ENCODE measurements around the gene SLC22A9. TPM values are rescaled to one million over a fixed set of nuclear protein-coding genes. Genes with fewer than 3 reads are reported as not detected.
"Not testable (repeated sequence)": the region's sequence is repeated elsewhere in the genome, so short reads cannot be mapped to it uniquely, and the experiment has no call there.

The SLC22A9 gene
- polyA plus RNA-seq, 2 donors = not detected

DNA sequence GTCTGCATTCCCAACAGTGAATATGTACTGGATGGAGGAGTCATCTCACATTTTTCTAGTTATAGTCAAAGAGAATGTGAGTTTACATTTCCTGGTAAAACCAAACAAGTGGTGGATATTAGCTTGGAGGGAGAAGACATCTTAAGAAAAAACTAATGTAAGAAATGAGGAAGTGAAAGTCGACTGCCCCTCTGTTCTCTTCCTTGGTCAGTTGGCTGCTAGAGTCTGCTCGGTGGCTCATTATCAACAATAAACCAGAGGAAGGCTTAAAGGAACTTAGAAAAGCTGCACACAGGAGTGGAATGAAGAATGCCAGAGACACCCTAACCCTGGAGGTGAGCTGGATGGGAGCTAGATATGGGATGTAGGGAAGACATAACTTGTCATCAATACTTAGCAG, 5.8 kb downstream of the SLC22A9 start:
- no peaks in the 10 kb centered on the region for H3K4me1 ChIP-seq (ENCODE audit: control insufficient read depth in 2 of 2, insufficient read depth in 2 of 2, low read length in 1 of 2)
- H3K27me3 ChIP-seq (ENCODE audit: control insufficient read depth in 1 of 2, insufficient read depth in 2 of 2, low read length in 2 of 2) = no peaks in the 10 kb centered on the region
- 42 to 47% methylated on average over 2 of the region's 2 CpGs for WGBS, 2 donors
- H3K9me3 ChIP-seq (ENCODE audit: control insufficient read depth in 2 of 2, insufficient read depth in 1 of 2, low read depth in 1 of 2, low read length in 1 of 2) = no peaks in the 10 kb centered on the region
- H3K27ac ChIP-seq (ENCODE audit: low read depth in 2 of 2, low read length in 1 of 2) = no peak overlapping the region
- H3K4me3 ChIP-seq (ENCODE audit: low read depth in 1 of 2, low read length in 2 of 2) = no peak overlapping the region
- no peaks in the 10 kb centered on the region for H3K36me3 ChIP-seq (ENCODE audit: control insufficient read depth in 2 of 2, insufficient read depth in 2 of 2, low read length in 1 of 2)

DNA sequence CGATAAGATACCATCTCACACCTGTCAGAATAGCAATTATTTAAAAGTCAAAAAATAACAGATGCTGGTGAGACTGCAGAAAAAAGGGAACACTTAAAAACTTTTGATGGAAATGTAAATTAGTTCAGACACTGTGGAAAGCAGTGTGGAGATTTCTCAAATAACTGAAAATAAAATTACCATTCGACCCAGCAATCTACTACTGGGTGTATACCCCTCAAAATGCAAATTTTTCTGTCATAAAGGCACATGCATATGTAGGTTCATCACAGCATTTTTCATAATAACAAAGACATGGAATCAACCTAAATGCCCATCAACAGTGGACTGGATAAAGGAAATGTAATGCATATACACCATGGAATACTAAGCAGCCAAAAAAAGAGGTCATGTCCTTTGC, 10.5 kb downstream of the SLC22A9 start:
- H3K36me3 ChIP-seq (ENCODE audit: control insufficient read depth in 2 of 2, insufficient read depth in 2 of 2, low read length in 1 of 2) = no peaks in the 10 kb centered on the region
- H3K4me3 ChIP-seq (ENCODE audit: low read depth in 1 of 2, low read length in 2 of 2) = no peak overlapping the region
- H3K27ac ChIP-seq (ENCODE audit: low read depth in 2 of 2, low read length in 1 of 2) = no peak overlapping the region
- 46 to 61% methylated on average over 2 of the region's 2 CpGs for WGBS, 2 donors
- H3K27me3 ChIP-seq (ENCODE audit: control insufficient read depth in 1 of 2, insufficient read depth in 2 of 2, low read length in 2 of 2) = peaks cover 0 to 2% of the 10 kb centered on the region in 2 donors
- H3K9me3 ChIP-seq (ENCODE audit: control insufficient read depth in 2 of 2, insufficient read depth in 1 of 2, low read depth in 1 of 2, low read length in 1 of 2) = no peaks in the 10 kb centered on the region
- no peaks in the 10 kb centered on the region for H3K4me1 ChIP-seq (ENCODE audit: control insufficient read depth in 2 of 2, insufficient read depth in 2 of 2, low read length in 1 of 2)

DNA sequence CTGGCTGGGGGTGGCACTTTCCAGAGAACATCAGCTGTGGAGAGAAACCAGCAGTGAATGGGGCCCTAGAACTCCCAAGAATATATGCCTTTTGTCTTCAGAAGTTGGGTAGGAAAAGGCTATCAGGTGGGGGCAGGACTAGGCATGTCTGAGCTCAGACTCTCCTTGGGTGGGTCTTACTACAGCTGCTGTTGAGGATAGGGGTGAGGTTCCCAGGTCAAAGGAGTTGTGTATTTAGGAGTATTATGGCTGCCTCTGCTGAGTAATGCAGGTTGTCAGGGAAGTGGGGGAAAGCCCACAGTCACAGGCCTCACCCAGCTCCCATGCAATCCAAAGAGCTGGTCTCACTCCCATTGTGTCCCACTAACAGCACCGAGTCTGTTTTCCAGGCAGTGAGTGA, 26.1 kb downstream of the SLC22A9 start:
- peak overlapping the region in 1 of 2 donors; percentile 42 for H3K27ac ChIP-seq (ENCODE audit: low read depth in 2 of 2, low read length in 1 of 2)
- peaks cover 0 to 2% of the 10 kb centered on the region in 2 donors for H3K4me1 ChIP-seq (ENCODE audit: control insufficient read depth in 2 of 2, insufficient read depth in 2 of 2, low read length in 1 of 2)
- no peaks in the 10 kb centered on the region for H3K36me3 ChIP-seq (ENCODE audit: control insufficient read depth in 2 of 2, insufficient read depth in 2 of 2, low read length in 1 of 2)
- H3K27me3 ChIP-seq (ENCODE audit: control insufficient read depth in 1 of 2, insufficient read depth in 2 of 2, low read length in 2 of 2) = no peaks in the 10 kb centered on the region
- 63 to 65% methylated on average over 1 of the region's 1 CpG for WGBS, 2 donors
- no peaks in the 10 kb centered on the region for H3K9me3 ChIP-seq (ENCODE audit: control insufficient read depth in 2 of 2, insufficient read depth in 1 of 2, low read depth in 1 of 2, low read length in 1 of 2)
- no peak overlapping the region for H3K4me3 ChIP-seq (ENCODE audit: low read depth in 1 of 2, low read length in 2 of 2)

DNA sequence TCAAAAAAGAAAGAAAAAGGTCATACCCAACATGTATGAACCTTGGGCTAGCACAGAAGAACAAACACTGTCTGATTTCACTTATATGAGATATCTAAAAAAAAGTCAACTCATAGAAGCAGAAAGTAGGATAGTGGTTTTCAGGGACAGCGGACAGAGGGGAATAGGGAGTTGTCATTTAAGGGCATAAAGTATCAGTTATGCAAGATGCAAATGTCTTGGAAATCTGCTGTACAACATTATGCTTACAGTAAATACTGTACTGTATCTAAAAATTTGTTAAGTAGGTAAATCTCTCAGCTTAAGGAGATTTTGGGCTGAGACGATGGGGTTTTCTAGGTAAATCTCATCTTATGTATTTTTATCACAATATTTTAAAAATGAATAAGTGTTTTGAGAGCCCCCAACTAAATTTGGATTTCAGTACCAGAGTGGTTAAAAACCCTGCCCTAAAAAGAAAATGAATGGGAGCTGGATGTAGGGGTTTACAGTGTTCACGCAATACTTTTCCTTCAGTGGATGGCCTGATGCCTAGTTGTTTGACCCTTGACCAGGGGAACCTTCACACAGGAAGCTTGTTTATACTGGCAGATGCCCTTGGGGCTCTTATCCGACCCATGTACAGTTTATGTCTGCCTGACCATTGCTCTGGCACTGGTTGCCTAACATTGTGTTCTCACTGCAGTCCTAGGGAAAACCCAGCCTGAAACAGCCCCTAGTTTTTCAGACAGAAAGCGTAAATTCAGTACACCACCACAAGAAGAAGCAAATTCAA, 34.8 kb downstream of the SLC22A9 start:
- Histone ChIP-seq H3K4me1 (ENCODE audit: control insufficient read depth in 2 of 2, insufficient read depth in 2 of 2, low read length in 1 of 2) (no peaks in the 10 kb centered on the region), H3K27me3 (ENCODE audit: control insufficient read depth in 1 of 2, insufficient read depth in 2 of 2, low read length in 2 of 2) (peaks cover 0 to 3% of the 10 kb centered on the region in 2 donors), H3K9me3 (ENCODE audit: control insufficient read depth in 2 of 2, insufficient read depth in 1 of 2, low read depth in 1 of 2, low read length in 1 of 2) (no peaks in the 10 kb centered on the region), H3K36me3 (ENCODE audit: control insufficient read depth in 2 of 2, insufficient read depth in 2 of 2, low read length in 1 of 2) (no peaks in the 10 kb centered on the region), H3K27ac (ENCODE audit: low read depth in 2 of 2, low read length in 1 of 2) (no peak overlapping the region), H3K4me3 (ENCODE audit: low read depth in 1 of 2, low read length in 2 of 2) (no peak overlapping the region)
- WGBS, 2 donors = 72 to 74% methylated on average over 5 of the region's 5 CpGs

DNA sequence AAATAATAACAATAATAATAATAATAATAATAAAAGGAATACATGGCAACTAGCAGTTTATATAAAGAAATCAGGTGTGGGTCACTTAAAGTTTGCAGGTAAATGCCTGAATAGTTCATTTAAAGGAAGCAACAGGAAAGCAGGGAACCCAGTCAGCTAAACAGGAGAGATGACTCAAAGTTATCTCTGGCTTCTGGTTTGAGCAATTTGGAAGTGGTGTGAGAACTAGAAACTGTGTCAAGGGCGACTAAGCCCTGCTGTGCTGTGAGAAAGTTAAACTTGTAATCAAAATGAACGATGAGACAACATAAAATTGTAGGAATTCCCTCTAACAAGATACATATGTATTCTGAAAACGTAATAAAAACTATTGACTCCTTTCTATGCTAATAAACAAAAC, 35.5 kb downstream of the SLC22A9 start:
- no peaks in the 10 kb centered on the region for H3K4me1 ChIP-seq (ENCODE audit: control insufficient read depth in 2 of 2, insufficient read depth in 2 of 2, low read length in 1 of 2)
- no peak overlapping the region for H3K27ac ChIP-seq (ENCODE audit: low read depth in 2 of 2, low read length in 1 of 2)
- 72 to 74% methylated on average over 3 of the region's 3 CpGs for WGBS, 2 donors
- no peaks in the 10 kb centered on the region for H3K36me3 ChIP-seq (ENCODE audit: control insufficient read depth in 2 of 2, insufficient read depth in 2 of 2, low read length in 1 of 2)
- H3K9me3 ChIP-seq (ENCODE audit: control insufficient read depth in 2 of 2, insufficient read depth in 1 of 2, low read depth in 1 of 2, low read length in 1 of 2) = no peaks in the 10 kb centered on the region
- H3K27me3 ChIP-seq (ENCODE audit: control insufficient read depth in 1 of 2, insufficient read depth in 2 of 2, low read length in 2 of 2) = peaks cover 0 to 3% of the 10 kb centered on the region in 2 donors
- H3K4me3 ChIP-seq (ENCODE audit: low read depth in 1 of 2, low read length in 2 of 2) = no peak overlapping the region

DNA sequence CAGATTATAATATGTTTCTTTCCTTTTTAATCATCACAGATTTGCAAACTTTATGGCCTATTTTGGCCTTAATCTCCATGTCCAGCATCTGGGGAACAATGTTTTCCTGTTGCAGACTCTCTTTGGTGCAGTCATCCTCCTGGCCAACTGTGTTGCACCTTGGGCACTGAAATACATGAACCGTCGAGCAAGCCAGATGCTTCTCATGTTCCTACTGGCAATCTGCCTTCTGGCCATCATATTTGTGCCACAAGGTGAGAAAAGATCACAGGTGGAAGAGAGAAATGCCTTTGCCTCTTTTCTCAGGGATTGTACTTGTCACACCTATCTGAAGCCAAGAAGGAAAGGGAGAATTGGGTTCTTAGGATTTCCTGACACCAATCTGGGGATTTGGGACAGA, 36.9 kb downstream of the SLC22A9 start:
- H3K9me3 ChIP-seq (ENCODE audit: control insufficient read depth in 2 of 2, insufficient read depth in 1 of 2, low read depth in 1 of 2, low read length in 1 of 2) = no peaks in the 10 kb centered on the region
- peaks cover 0 to 3% of the 10 kb centered on the region in 2 donors for H3K27me3 ChIP-seq (ENCODE audit: control insufficient read depth in 1 of 2, insufficient read depth in 2 of 2, low read length in 2 of 2)
- H3K27ac ChIP-seq (ENCODE audit: low read depth in 2 of 2, low read length in 1 of 2) = no peak overlapping the region
- 64 to 67% methylated on average over 2 of the region's 2 CpGs for WGBS, 2 donors
- H3K4me1 ChIP-seq (ENCODE audit: control insufficient read depth in 2 of 2, insufficient read depth in 2 of 2, low read length in 1 of 2) = no peaks in the 10 kb centered on the region
- no peak overlapping the region for H3K4me3 ChIP-seq (ENCODE audit: low read depth in 1 of 2, low read length in 2 of 2)
- no peaks in the 10 kb centered on the region for H3K36me3 ChIP-seq (ENCODE audit: control insufficient read depth in 2 of 2, insufficient read depth in 2 of 2, low read length in 1 of 2)

DNA sequence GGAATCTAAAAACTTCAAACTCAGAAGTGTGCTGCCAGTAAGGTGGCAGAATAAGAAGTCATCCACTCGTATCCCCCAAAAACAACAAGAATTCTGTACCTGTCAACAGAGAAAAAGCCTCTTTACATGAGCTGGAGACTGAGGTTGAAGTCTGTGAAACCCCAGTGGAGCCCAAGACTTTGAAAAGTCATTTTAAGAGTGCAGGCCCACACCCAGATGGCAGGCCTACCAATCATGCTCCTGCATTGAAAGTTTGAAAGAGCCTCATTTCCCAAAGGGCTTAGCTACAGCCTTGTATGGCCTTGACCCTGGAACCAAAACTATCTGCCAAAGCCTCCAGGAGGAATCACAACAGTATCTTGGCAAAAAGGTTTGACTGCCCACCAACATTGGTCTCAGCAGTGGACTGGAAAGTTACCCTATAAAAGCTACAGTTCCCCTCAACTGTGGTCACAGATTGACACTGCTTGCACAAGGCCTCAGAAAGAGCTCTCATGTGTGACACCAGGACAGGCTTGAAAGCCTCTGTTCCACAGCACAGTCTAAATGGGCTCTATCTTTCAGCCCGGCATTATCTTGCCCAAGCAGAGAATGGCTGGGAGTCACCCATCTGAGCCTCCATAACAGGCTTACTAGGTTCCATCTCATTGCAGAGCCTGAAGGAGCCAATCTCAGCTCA, 47.7 kb downstream of the SLC22A9 start:
- Histone ChIP-seq H3K4me3 (ENCODE audit: low read depth in 1 of 2, low read length in 2 of 2) (no peak overlapping the region), H3K27me3 (ENCODE audit: control insufficient read depth in 1 of 2, insufficient read depth in 2 of 2, low read length in 2 of 2) (no peaks in the 10 kb centered on the region), H3K4me1 (ENCODE audit: control insufficient read depth in 2 of 2, insufficient read depth in 2 of 2, low read length in 1 of 2) (no peaks in the 10 kb centered on the region), H3K36me3 (ENCODE audit: control insufficient read depth in 2 of 2, insufficient read depth in 2 of 2, low read length in 1 of 2) (no peaks in the 10 kb centered on the region), H3K27ac (ENCODE audit: low read depth in 2 of 2, low read length in 1 of 2) (no peak overlapping the region), H3K9me3 (ENCODE audit: control insufficient read depth in 2 of 2, insufficient read depth in 1 of 2, low read depth in 1 of 2, low read length in 1 of 2) (no peaks in the 10 kb centered on the region)
- WGBS, 2 donors = 80 to 86% methylated on average over 2 of the region's 2 CpGs

DNA sequence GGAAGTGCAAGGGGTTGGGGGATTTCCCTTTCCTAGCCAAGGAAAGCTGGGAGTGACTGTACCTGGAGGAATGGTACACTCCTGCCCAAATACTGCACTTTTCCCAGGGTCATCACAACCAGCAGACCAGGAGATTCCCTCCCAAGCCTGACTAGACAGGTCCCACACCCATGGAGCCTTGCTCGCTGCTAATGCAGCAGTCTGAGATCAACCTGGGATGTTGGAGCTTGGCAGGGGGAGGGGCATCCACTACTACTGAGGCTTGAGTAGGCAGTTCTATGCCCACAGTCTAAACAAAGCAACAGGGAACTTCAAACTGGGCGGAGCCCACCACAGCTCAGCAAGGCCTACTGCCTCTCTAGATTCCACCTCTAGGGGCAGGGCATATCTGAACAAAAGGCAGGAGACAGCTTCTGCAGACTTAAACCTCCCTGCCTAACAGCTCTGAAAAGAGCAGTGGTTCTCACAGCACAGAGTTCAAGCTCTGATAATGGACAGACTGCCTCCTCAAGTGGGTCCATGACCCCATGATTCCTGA, 58.5 kb downstream of the SLC22A9 start:
- Histone ChIP-seq H3K4me1 (ENCODE audit: control insufficient read depth in 2 of 2, insufficient read depth in 2 of 2, low read length in 1 of 2) (no peaks in the 10 kb centered on the region), H3K27ac (ENCODE audit: low read depth in 2 of 2, low read length in 1 of 2) (no peak overlapping the region), H3K4me3 (ENCODE audit: low read depth in 1 of 2, low read length in 2 of 2) (no peak overlapping the region), H3K36me3 (ENCODE audit: control insufficient read depth in 2 of 2, insufficient read depth in 2 of 2, low read length in 1 of 2) (no peaks in the 10 kb centered on the region), H3K9me3 (ENCODE audit: control insufficient read depth in 2 of 2, insufficient read depth in 1 of 2, low read depth in 1 of 2, low read length in 1 of 2) (no peaks in the 10 kb centered on the region), H3K27me3 (ENCODE audit: control insufficient read depth in 1 of 2, insufficient read depth in 2 of 2, low read length in 2 of 2) (peaks cover 0 to 4% of the 10 kb centered on the region in 2 donors)
- WGBS, 2 donors = 86 to 88% methylated on average over 2 of the region's 2 CpGs

DNA sequence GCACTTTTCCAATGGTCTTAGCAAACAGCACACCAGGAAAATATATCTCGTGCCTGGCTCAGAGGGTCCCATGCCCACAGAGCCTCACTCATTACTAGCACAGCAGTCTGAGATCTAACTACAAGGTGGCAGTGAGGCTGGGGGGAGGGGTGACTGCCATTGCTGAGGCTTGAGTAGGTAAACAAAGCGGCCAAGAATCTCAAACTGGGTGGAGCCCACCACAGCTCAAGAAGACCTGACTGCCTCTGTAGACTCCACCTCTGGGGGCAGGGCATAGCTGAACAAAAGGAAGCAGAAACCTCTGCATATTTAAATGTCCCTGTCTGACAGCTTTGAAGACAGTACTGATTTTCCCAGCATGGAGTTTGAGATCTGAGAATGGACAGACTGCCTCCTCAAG, 61.1 kb downstream of the SLC22A9 start:
- H3K36me3 ChIP-seq (ENCODE audit: control insufficient read depth in 2 of 2, insufficient read depth in 2 of 2, low read length in 1 of 2); H3K4me3 ChIP-seq (ENCODE audit: low read depth in 1 of 2, low read length in 2 of 2): not testable (repeated sequence)
- 70 to 77% methylated on average over 2 of the region's 2 CpGs for WGBS, 2 donors

More for the DNA sequence above, 61.1 kb downstream of the SLC22A9 start:
- not testable (repeated sequence) for H3K4me1 ChIP-seq (ENCODE audit: control insufficient read depth in 2 of 2, insufficient read depth in 2 of 2, low read length in 1 of 2); H3K27me3 ChIP-seq (ENCODE audit: control insufficient read depth in 1 of 2, insufficient read depth in 2 of 2, low read length in 2 of 2); H3K9me3 ChIP-seq (ENCODE audit: control insufficient read depth in 2 of 2, insufficient read depth in 1 of 2, low read depth in 1 of 2, low read length in 1 of 2); H3K27ac ChIP-seq (ENCODE audit: low read depth in 2 of 2, low read length in 1 of 2)

All from esophagus (tissue), 2 donors.